Spleen (tissue), 7 donors: ENCODE results near the gene DENND1A.

Source experiments
- POLR2A ChIP-seq, 3 donors: fragments of 450-650 bp; IDR thresholded peaks; one replicate each; pipeline ENCODE4 v1.5.1; 2017; ENCODE audit warnings: antibody characterized with exemption in 3 of 3, mild to moderate bottlenecking in 1 of 3
- POLR2AphosphoS5 ChIP-seq, 3 donors: sonication (generic); formaldehyde crosslinking; IDR thresholded peaks; one replicate each; pipeline ENCODE4 v1.5.1; 2017; ENCODE audit warnings: antibody characterized with exemption in 3 of 3
- TF ChIP-seq, protein P1 (sequence below), 11 experiments: fragments of 200-600 bp in 7 of 11; fragments of 450-650 bp in 4 of 11; sonication (generic) in 4 of 11; IDR thresholded peaks in 8 of 11; conservative IDR thresholded peaks in 3 of 11; 1 replicate in 7 of 11; 2 replicates in 4 of 11; pipeline versions ENCODE4 v1.4.0 to v1.8.0; 2016 to 2021; ENCODE audit warnings: antibody characterized with exemption in 11 of 11, inconsistent platforms in 4 of 11, mild to moderate bottlenecking in 1 of 11
- donor health status: DM: no; HTN: no; CAD: no; lungs with moderate emphysema.
- donor health status: DM: no; HTN: no; CAD: no.
- donor health status: DM: no; HTN: no; CAD: no.

DNA sequence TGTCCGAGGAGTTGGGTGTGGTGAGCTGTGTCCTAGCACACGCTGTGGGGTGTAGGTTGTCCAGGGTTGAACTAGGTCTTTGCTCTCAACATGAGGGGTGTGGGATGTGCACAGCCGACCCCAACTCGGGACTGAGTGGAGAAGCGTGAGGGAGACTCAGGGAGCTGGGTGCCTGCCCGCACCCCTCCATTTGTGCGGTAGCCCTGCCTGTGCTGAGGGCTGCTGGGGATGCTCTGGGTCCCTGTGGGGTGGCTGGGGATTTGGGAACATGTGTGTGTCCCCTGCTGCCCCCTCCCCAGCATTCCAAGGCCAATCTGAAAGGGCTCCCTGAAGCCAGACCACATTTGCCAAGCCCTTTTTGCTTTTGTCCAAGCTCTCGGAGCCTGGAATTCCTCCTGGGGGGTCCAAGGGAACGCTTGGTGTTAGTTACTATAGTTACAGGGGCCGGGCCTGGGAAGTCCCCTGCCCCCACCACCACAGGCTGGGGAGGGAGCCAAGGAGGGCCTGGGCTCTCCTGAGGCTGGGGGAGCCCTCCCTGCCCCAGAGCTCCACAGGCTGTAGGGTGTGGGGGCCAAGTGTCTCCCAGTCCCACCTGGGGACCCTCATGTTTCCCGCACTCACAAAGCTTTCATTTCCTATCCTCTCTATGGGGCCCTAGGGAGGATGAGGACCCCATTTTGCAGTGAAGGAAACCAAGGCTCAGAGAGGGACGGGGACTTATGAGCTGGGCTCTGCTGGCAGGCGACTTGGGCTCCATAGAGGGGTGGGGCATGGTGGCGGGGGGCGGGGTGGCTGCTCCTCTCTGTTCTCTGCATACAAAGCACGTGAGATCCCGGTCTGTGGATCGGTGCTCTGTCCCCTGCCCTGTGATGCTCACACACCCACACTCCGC lies 572.8 kb downstream of the DENND1A start:
- TF ChIP-seq, protein P1, sequence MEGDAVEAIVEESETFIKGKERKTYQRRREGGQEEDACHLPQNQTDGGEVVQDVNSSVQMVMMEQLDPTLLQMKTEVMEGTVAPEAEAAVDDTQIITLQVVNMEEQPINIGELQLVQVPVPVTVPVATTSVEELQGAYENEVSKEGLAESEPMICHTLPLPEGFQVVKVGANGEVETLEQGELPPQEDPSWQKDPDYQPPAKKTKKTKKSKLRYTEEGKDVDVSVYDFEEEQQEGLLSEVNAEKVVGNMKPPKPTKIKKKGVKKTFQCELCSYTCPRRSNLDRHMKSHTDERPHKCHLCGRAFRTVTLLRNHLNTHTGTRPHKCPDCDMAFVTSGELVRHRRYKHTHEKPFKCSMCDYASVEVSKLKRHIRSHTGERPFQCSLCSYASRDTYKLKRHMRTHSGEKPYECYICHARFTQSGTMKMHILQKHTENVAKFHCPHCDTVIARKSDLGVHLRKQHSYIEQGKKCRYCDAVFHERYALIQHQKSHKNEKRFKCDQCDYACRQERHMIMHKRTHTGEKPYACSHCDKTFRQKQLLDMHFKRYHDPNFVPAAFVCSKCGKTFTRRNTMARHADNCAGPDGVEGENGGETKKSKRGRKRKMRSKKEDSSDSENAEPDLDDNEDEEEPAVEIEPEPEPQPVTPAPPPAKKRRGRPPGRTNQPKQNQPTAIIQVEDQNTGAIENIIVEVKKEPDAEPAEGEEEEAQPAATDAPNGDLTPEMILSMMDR (IDR thresholded peaks at IDR 0.05 in 8 of 11, conservative IDR thresholded peaks at IDR 0.05 in 3 of 11), result no peak
- no peak for TF ChIP-seq POLR2A (IDR thresholded peaks at IDR 0.05)
- no peak for TF ChIP-seq POLR2AphosphoS5 (IDR thresholded peaks at IDR 0.05)
